CD4-positive, alpha-beta T cell treated with Interleukin-6 at 100 ng/mL for 8 hours (primary cell): ENCODE data around the gene ZNF526.
A peak's percentile ranks its signal among the peaks of the same experiment; 100 is the strongest.
"Not testable (repeated sequence)": the region's sequence is repeated elsewhere in the genome, so short reads cannot be mapped to it uniquely, and the experiment has no call there.

Source experiments
- DNase-seq: peaks from one replicate; pipeline ENCODE4 v3.0.0-alpha.2; 2020; ENCODE audit warnings: mixed read lengths, low spot score

Gene ZNF526

GRCh38 chr19:42266105-42266504, 46.0 kb downstream of the ZNF526 start:
- DNase-seq = not testable (repeated sequence)

- not testable (repeated sequence) for DNase-seq
These were observed 47.0 kb downstream of the ZNF526 start for GRCh38 chr19:42266928-42267603.

GRCh38 chr19:42267644-42268141, 47.6 kb downstream of the ZNF526 start:
- no peak for DNase-seq

GRCh38 chr19:42268142-42268703, 48.1 kb downstream of the ZNF526 start:
- DNase-seq = peak; percentile 100

GRCh38 chr19:42268704-42269477, 48.8 kb downstream of the ZNF526 start, which contains the start of gene CIC:
TSS of gene CIC (plus strand) at chr19:42269252. CDS start at chr19:42271784, 2,532 bp downstream.
- DNase-seq = peak; percentile 100

- DNase-seq = peak; percentile 12
These were observed 49.6 kb downstream of the ZNF526 start for GRCh38 chr19:42269478-42270345.

GRCh38 chr19:42270346-42271044, 50.4 kb downstream of the ZNF526 start:
- peak; percentile 64 for DNase-seq

- no peak for DNase-seq
These were observed 50.9 kb downstream of the ZNF526 start for GRCh38 chr19:42271045-42271419.

GRCh38 chr19:42271861-42272534, 51.9 kb downstream of the ZNF526 start:
- DNase-seq = no peak

GRCh38 chr19:42272535-42272897, 52.4 kb downstream of the ZNF526 start:
- DNase-seq = no peak

- DNase-seq = no peak
These were observed 52.9 kb downstream of the ZNF526 start for GRCh38 chr19:42272989-42273406.

GRCh38 chr19:42273407-42274064, 53.4 kb downstream of the ZNF526 start:
- DNase-seq = no peak

- DNase-seq = no peak
These were observed 54.1 kb downstream of the ZNF526 start for GRCh38 chr19:42274065-42274682.

GRCh38 chr19:42275103-42275502, 55.0 kb downstream of the ZNF526 start:
- no peak for DNase-seq

GRCh38 chr19:42275517-42275916, 55.4 kb downstream of the ZNF526 start:
- DNase-seq = no peak

GRCh38 chr19:42276284-42276683, 56.2 kb downstream of the ZNF526 start:
- no peak for DNase-seq

GRCh38 chr19:42276821-42277220, 56.7 kb downstream of the ZNF526 start:
- no peak for DNase-seq
